Uterus (tissue), 2 donors: ENCODE measurements around the gene HEXIM1.

Experiments used
- POLR2A ChIP-seq, 2 donors: fragments of 450-650 bp; IDR thresholded peaks; one replicate each; pipeline ENCODE4 v1.6.1; 2016; ENCODE audit warnings: antibody characterized with exemption in 2 of 2, mild to moderate bottlenecking in 1 of 2, moderate library complexity in 1 of 2
- TF ChIP-seq, protein P1 (sequence below), 4 experiments: fragments of 200-600 bp in 2 of 4; fragments of 450-650 bp in 2 of 4; sonication (generic) in 2 of 4; IDR thresholded peaks; one replicate each; pipeline ENCODE4 v1.5.1; 2016 to 2019; ENCODE audit warnings: antibody characterized with exemption in 4 of 4, mild to moderate bottlenecking in 2 of 4, moderate library complexity in 1 of 4

GRCh38 chr17:45123076-45123770, 25.1 kb upstream of the HEXIM1 start:
- TF ChIP-seq, protein P1, sequence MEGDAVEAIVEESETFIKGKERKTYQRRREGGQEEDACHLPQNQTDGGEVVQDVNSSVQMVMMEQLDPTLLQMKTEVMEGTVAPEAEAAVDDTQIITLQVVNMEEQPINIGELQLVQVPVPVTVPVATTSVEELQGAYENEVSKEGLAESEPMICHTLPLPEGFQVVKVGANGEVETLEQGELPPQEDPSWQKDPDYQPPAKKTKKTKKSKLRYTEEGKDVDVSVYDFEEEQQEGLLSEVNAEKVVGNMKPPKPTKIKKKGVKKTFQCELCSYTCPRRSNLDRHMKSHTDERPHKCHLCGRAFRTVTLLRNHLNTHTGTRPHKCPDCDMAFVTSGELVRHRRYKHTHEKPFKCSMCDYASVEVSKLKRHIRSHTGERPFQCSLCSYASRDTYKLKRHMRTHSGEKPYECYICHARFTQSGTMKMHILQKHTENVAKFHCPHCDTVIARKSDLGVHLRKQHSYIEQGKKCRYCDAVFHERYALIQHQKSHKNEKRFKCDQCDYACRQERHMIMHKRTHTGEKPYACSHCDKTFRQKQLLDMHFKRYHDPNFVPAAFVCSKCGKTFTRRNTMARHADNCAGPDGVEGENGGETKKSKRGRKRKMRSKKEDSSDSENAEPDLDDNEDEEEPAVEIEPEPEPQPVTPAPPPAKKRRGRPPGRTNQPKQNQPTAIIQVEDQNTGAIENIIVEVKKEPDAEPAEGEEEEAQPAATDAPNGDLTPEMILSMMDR (IDR thresholded peaks at IDR 0.05), result no peak
- TF ChIP-seq POLR2A (IDR thresholded peaks at IDR 0.05), result no peak
